ENCODE measurements around the gene FSHR.

Gene FSHR

DNA sequence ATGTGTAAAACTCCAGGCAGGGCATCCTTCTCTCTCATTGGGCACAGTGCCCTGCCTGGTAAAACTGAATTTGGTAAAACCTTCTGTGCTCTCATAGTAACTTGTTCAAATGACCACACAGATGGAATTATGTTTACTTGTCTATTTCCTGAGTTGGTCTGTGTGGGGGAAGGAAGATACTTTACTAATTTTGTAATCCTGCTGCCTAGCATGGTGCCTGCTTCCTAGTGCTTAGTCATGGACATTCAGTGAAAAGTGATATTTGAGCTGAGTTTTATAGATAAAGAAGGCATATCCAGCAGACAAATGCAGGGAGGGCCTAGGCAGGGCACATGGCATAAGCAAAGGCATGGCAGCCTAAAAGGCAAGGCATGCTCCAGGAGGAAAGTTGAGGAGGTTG is 199.4 kb downstream of the FSHR start:
- DNase-seq (ENCODE audit: low read depth): no peak

DNA sequence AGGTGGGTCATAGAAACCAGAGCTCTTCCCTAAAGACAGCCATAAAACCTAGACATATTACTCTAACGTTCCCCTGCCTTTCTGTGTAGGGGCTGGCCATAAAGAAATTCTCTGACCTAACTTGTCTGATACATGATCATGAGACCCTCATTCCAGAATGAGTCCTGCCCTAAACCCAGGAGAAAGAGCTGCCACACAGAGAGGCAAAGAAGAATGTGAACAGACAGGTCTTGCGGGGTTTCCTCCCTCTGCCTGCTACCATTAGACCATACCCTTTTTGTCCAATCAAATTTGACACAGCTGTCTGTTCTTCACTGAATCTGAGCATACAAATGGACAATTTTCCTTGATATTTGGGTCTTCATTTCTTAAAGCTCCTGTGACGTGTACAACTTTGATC is 200.0 kb downstream of the FSHR start:
- no peak for DNase-seq (ENCODE audit: low read depth)

DNA sequence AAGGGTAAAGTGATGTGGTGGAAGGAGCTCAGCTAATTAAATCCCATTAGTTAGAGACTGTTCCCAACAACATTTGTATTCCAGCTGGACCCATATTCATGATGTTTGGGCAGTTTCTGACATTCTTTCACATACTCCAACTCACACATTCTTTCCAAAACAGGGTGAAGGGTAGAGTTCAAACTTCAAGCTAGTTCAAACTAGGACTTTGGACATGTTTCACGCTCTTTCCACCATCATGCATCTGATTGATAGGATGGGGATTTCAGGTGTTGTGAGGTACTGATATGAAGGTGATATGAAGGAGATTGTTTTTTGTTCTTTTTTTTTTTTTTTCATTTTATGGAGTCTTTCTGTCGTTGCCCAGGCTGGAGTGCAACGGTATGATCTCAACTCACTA is 201.7 kb downstream of the FSHR start:
- DNase-seq (ENCODE audit: low read depth): no peak

DNA sequence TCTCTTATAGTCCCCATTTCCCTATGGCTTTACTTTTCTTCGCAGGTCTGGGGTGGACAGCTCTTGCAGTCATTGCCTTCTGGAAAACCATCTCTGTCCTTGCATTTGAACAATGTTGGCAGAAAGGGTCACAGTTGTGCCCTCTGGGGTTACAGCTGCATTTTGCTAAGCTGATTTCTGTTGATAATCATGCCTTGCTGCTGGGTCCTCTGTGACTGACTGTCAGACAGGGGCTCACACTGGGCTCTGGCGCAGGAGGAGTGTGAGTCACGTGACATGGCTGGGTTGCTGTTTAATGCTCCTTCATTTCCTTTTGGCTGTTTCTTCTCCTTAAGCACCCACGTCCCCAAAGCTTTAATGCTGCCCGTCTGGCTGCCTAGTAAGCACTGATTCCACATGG is 202.2 kb downstream of the FSHR start:
- DNase-seq (ENCODE audit: low read depth): no peak

DNA sequence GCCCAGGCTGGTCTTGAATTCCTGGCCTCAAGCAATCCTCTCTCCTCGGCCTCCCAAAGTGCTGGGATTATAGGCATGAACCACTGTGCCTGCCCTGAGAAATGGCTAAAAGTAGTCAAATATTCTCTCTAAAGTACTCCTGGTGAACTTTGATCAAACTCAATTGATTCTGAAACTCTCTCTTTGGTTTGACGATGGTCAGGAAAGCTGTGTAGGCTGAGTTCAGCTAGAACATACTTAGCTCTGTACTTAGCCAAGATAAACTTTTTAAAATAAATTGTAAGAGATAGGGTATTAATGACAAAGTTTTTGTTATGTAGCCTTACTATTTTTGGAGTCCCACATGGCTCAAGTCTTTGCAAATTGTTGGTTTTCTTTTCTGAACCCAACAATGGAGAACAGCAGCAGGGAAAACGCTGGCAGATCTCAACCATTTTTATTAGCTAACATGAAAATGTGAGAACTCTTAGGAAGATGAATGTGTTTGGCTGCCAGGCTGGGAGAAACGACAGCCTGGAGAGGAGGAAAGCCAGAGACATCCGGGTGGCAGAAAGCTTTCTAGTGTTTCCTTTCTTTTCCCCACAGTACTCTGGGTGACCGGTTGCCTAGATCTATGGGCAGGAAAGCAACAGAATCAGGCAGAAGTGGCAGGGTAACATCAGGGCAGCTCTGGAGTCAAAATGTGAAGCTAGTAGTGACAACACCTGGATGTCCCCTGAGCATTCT is 205.8 kb downstream of the FSHR start:
- DNase-seq (ENCODE audit: low read depth): no peak

DNA sequence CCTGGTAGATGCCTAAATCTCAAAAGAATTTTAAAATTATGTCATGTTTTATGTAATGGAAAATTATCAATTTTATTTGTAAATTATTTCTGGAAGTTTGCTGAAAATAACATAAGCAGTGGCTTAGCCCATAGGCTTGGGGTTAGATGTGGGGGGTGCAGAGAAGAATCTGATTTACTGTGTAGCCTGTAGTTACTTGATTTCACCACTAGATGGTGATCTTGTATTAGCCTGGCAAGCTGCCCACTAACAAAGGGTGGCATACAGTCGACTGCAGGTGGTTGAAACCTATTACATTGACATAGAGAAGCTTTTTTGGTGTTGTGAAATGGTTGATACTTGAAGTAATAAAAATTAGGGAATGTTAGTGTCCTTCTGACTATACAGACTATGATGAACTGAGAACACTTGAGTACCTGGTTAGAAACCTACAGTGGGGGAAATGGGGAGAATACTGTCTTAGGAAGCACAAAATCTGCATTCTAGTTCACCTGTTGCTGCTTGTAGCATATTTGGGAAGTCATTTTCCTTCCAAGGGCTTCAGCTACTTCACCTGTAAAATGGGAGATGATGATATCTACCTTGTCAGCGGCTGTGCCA is 207.8 kb downstream of the FSHR start:
- DNase-seq (ENCODE audit: low read depth): no peak

DNA sequence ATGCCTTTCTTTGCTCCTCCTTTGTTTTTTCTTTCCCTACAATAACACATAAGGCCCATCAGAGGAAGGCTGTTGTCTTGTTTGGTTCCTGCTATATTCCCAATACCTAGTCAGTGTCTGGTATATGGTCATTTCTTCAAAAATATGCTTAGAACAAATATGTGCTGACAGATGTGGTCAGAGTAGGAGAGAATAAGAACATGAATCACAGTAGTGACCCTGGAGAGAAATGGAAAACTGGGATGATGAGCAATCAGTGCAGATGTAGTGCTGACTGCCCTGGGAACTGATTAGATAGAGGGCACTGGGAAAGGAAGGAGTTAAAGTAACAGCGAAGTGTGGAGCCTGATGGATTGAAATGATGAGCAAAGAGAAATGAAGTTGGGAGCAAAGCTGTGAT is 209.4 kb downstream of the FSHR start:
- DNase-seq (ENCODE audit: low read depth): no peak

DNA sequence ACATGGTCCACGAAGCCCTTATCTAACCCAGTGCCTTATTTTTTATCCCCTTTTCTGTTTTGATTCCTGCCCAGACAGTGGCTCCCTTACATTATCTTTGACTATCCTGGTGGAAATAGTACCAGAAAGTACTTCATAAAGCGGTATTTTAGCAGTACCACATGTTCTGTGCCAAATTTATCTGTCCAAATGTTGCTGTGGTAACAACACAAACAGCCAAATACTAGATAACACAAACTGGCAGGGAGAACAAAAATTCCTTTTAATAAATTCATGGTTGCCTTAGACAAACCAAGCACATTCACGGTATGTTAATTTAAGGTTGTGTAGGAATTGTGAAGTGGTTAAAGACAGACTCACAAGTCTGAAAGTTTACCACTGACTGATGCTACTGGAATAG is 210.9 kb downstream of the FSHR start:
- DNase-seq (ENCODE audit: low read depth): no peak

DNA sequence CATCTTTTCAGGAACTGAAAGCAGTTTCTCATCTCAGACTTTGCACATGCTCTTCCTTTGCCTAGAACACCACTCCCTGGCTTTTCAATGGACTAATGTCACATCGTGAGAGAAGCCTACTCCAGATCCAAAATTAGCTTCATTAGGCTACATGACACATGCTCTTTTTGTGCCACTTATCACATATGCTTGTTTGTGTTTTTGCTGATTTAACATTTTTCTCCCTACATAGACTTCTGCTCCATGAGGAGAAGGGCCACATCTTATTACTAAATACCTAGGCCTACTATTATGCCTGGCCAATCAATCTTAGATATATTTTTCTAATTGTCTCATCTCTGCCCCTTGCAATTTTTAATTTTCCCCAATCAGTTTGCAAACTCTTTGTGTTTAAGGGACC is 212.4 kb downstream of the FSHR start:
- no peak for DNase-seq (ENCODE audit: low read depth)

DNA sequence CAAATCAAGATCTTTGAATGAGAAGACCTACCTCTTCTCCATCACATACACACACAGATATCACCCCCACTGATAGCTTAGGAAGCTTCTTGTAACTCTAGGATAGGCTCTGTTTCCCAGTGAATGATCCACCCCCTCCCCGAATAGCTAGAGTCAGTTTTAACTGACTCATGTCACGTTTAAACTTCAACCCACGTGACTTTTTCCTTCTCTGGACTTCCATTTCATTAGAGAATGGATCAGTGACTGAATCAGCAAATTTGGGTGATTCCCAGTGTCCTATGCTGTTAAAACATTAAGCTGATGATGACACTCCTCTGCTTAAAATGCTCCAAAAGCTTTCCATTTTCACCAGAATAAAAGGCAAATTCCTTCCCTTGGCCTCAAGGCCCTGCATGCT is 212.9 kb downstream of the FSHR start:
- no peak for DNase-seq (ENCODE audit: low read depth)

DNA sequence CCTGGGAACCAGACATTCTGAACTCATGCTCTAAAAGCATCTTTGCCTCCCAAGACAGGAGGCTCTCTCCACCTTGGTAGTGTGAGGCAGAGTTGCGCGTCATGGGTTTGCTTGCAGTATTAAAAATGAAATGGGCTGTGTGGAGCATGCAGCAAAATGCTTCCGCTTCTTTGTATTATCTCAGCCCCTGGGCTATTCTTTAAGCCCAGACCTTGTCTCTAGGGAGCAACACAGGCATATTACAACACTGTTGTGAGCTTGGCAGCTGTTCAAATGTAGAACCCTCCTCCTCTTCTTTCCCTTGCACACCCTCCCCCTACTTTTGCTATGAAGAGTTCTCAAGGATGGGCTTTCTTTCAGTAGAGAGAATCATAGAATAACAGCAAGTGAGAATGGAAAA is 213.7 kb downstream of the FSHR start:
- DNase-seq (ENCODE audit: low read depth): no peak

DNA sequence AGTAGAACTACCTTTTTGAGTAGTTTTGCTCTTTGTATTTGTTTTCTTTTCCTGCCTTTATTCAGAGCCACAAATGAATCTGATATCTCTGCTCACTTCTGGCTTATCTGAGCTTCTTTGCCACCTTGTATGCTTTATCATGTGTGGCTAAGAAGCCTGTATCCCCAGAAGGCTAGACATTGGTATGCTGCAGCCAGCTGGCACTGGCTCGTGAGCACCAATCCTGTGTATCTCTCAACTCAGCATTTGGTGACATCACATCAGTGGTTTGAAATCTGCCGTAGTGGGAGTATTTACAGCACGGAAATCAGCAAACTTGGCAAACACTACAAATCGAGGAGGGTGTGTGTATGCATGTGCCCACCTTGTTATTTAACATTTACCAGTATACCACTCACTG is 215.1 kb downstream of the FSHR start:
- DNase-seq (ENCODE audit: low read depth): no peak

DNA sequence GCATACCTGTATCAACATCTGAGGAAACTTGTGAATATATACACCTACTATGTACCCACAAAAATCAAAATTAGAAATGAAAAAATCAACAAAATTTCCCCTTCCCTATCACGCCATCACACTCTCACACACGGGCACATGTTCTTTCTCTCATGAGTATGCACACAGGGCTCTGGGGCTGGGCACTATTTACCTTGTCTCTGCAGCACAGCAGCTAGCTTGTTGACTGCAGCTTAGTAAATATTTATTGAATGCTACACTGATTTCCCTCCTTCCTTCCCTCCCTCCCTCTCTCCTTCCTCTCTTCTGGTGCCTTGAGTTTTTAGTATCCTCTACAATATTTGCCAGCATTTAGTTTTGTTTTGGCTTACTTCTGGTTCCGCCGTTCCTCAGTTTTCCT is 216.1 kb downstream of the FSHR start:
- no peak for DNase-seq (ENCODE audit: low read depth)

DNA sequence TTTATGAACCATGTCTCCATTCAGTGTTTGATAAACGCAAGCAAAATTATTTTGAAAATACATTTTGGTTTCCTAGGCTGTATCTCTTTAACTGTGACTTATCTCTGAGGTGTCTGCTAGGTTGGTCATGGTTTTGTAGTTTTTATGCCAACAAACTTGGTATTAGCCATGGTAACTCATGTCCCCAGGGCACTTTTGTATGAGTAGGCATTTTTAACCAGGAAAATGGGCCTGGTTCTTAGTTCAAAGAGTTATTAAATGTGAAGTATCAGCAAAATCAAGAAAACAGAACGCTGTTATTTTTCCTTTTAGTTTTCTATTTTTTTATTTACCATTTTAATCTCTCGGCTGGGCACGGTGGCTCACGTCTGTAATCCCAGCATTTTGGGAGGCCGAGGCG is 219.5 kb downstream of the FSHR start:
- no peak for DNase-seq (ENCODE audit: low read depth)

DNA sequence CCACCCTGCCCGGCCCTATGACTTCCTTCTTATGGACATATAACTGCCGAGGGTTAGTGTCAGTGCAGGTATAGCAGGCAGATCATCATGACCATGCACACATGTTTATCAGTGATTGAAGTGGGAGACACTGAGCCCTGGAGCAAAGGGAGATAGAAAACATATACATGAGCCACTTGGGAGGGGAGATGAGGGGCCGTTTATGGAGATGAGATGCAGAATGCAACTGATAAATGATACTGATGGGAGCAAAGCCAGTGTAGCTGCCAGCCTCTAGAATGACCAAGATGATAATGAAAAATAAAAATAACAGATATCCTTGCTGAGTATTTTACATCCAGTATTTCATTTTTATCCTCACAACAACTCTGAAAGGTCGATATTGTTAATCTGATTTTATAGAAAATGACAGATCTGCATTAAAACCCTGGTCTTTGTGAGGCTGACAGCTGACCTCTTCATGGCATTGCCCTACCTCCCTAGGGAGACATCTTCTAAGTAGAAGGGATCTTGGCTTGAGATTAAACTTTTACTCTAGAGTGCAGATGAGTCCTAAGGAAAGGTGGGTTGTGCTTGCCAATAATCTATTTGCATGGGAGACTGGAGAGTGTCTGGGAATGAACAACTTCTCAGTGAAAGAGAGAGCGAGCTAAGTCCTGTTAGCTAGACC is 220.4 kb downstream of the FSHR start:
- no peak for DNase-seq (ENCODE audit: low read depth)

DNA sequence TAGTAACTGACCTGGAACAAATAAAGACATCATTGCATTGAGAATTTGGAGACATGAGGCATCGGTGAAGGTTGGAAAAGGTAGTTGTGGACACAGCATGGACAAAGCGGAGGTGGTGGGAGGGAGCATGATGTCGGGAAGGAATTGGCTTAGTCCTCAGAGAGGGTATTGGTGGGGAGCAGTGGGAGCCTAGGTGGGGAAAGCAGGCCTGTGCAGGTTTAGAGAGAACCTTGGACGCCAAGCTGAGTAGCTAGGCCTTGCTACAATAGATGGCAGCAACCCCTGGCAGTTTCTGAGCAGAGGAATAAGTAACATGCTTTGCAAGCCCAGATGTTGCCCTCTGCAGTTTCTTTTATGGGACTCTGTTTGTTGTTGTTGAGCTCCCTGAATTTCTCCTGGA is 221.6 kb downstream of the FSHR start:
- DNase-seq (ENCODE audit: low read depth): no peak

DNA sequence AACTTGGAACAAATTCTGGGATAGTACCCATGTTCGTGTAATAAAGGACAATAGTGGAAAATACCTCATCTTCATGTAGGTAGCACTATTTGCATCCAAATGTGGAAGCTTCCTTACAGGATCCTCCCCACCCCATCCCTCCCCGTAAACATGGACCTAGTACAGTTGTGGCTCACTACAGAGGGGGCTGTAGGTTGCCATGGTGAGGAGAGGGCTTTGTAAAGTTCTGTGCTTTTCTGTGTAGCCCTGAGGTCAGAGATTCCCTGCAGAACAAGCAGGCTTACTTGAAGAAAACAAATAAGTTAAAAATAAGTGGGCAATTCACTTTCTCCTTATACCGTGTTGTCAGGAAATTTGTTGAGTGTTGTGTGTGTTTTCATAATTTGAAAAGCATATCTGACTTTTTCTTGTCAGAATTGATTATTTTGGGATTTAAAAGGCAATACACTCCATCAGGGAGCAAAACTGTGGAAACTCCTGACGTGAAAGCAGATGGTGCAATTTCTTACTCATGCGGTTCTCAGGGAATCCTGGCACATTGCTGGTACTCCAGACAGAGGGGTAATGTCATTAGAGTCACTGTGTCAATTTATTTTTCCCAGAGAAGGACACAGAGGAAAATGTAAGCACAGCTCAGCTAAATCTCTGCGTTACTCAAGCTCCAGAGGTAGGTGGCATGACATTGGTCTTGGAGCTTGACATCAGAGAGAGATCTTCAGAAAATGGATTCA is 224.6 kb downstream of the FSHR start:
- DNase-seq (ENCODE audit: low read depth): no peak

DNA sequence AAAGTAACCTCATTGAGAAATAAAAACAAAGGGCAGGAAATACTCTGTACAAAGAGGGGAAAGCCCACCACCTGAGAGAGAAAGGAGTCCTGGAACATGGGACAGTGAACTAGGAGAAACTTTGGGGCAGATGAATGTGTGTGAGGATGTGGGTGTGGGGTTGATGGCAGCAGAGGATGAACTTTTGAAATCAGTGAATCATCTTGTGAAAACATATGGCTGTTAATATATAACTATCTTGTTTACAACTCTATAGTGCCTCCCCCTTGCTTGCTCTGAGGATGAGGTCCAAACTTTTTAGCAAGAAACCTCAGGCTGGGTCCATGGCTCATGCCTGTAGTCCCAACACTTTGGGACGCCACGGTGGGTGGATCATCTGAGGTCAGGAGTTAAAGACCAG is 227.0 kb downstream of the FSHR start:
- DNase-seq (ENCODE audit: low read depth): no peak

DNA sequence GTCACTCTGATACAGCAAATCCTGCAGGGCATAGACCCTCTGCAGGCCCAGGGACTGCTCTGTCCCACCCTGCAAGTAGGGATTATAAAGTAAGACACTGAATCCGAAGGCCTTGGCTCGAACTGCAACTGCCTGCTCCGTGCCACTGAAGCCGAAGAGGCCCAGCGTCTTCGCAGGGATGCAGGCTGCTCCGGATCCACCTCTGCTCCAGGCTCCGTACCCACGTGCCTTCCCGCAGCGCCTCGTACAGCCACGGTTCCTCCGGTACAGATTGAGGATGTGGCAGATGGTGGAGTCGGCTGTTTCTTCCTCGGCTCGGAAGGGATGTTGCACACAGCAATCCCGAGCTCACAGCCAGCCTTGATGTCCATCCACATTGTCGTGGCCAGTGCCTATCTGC is 238.4 kb downstream of the FSHR start:
- DNase-seq (ENCODE audit: low read depth): no peak

DNA sequence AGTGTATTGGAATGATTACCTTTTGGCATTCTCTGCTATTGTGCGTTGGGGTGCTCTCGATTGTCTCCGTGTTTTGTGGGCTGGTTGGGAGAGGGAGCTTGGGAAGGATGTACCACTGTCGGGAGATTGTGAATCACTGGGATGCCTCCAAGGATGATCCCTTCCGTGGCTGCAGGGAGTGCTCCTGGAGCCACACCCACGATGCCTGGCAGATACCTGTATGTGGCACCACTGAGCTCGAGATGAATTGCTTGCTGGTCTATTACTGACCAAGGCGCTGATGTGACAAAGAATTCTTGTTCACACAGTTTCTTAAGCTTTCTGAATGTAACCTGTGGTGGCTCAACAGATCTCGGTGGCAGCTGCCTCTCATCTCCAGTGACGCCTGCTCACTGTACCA is 239.1 kb downstream of the FSHR start:
- no peak for DNase-seq (ENCODE audit: low read depth)

DNA sequence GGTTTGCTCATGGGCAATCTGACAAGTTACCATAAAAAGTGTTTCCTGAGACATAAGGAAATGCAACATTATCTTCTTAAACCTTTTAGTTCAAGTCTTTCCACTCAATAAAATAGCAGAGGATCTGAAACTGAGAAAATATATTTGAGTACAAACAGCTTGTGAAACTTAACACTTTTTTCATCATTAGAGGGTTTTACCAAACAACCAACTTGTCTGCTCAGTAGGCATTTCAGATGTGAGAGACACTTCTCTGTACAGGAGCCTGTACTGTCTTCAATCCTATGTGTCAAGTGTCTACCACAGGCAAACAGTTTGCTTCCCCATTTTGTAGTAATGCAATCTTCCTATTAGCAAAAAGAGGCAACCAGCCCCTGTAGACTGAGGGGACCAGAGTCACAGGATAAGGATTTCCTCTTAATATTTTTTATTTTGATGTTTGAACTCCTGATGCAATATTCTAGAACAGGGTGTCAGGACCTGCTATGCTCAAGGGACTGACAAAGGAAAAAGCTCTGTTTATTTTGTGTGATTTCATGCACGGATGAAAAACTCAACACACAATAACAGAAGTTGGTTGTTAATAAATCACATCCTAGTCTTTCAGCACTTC is 239.7 kb downstream of the FSHR start:
- no peak for DNase-seq (ENCODE audit: low read depth)

Data from stimulated activated CD8-positive, alpha-beta memory T cell treated with anti-CD3 and anti-CD28 coated beads, Interleukin-12 subunit alpha, Interleukin-12 subunit beta, amount 100 ng/mL, for 4 hours (primary cell).